ENCODE results near the gene FBXO15. TPM values are rescaled to one million over a fixed set of nuclear protein-coding genes. Genes with fewer than 3 reads are reported as not detected.

Gene FBXO15
- total RNA-seq, 1 donor from 2014 or later, result 0.76 TPM

- Mint-ChIP-seq H3K9me3 (ENCODE audit: unreplicated experiment) (no peaks in the 10 kb centered on the region), H3K4me1 (ENCODE audit: low read depth, unreplicated experiment) (no peaks in the 10 kb centered on the region), H3K4me3 (ENCODE audit: unreplicated experiment) (no peak overlapping the region), H3K36me3 (ENCODE audit: unreplicated experiment) (peaks cover 4% of the 10 kb centered on the region), H3K27me3 (ENCODE audit: unreplicated experiment) (peaks cover 1% of the 10 kb centered on the region), H3K27ac (ENCODE audit: unreplicated experiment) (no peak overlapping the region)
- no peak for TF ChIP-seq CTCF (IDR thresholded peaks at IDR 0.05; ENCODE audit: partially characterized antibody, unreplicated experiment)
- no peak for DNase-seq
Measured at GRCh38 chr18:74137920-74138538, 9.6 kb downstream of the FBXO15 start.

- H3K27ac Mint-ChIP-seq (ENCODE audit: unreplicated experiment), result no peak overlapping the region
- no peak for DNase-seq
- no peaks in the 10 kb centered on the region for H3K4me1 Mint-ChIP-seq (ENCODE audit: low read depth, unreplicated experiment)
- H3K4me3 Mint-ChIP-seq (ENCODE audit: unreplicated experiment), result no peak overlapping the region
- H3K9me3 Mint-ChIP-seq (ENCODE audit: unreplicated experiment), result no peaks in the 10 kb centered on the region
- H3K36me3 Mint-ChIP-seq (ENCODE audit: unreplicated experiment), result no peaks in the 10 kb centered on the region
- TF ChIP-seq CTCF (IDR thresholded peaks at IDR 0.05; ENCODE audit: partially characterized antibody, unreplicated experiment), result no peak
- no peaks in the 10 kb centered on the region for H3K27me3 Mint-ChIP-seq (ENCODE audit: unreplicated experiment)
Measured at GRCh38 chr18:74132201-74132600, 15.4 kb downstream of the FBXO15 start.

- no peaks in the 10 kb centered on the region for H3K36me3 Mint-ChIP-seq (ENCODE audit: unreplicated experiment)
Measured at GRCh38 chr18:74131124-74131523, 16.5 kb downstream of the FBXO15 start.

GRCh38 chr18:74128159-74128558, 19.5 kb downstream of the FBXO15 start:
- Mint-ChIP-seq H3K27me3 (ENCODE audit: unreplicated experiment) (no peaks in the 10 kb centered on the region), H3K4me1 (ENCODE audit: low read depth, unreplicated experiment) (no peaks in the 10 kb centered on the region), H3K4me3 (ENCODE audit: unreplicated experiment) (no peak overlapping the region), H3K36me3 (ENCODE audit: unreplicated experiment) (no peaks in the 10 kb centered on the region), H3K9me3 (ENCODE audit: unreplicated experiment) (no peaks in the 10 kb centered on the region), H3K27ac (ENCODE audit: unreplicated experiment) (no peak overlapping the region)
- no peak for DNase-seq
- no peak for TF ChIP-seq CTCF (IDR thresholded peaks at IDR 0.05; ENCODE audit: partially characterized antibody, unreplicated experiment)

More at GRCh38 chr18:74131124-74131523, 16.5 kb downstream of the FBXO15 start:
- no peak overlapping the region for H3K4me3 Mint-ChIP-seq (ENCODE audit: unreplicated experiment)
- H3K27me3 Mint-ChIP-seq (ENCODE audit: unreplicated experiment), result no peaks in the 10 kb centered on the region
- TF ChIP-seq CTCF (IDR thresholded peaks at IDR 0.05; ENCODE audit: partially characterized antibody, unreplicated experiment), result no peak
- H3K9me3 Mint-ChIP-seq (ENCODE audit: unreplicated experiment), result no peaks in the 10 kb centered on the region
- no peak overlapping the region for H3K27ac Mint-ChIP-seq (ENCODE audit: unreplicated experiment)
- DNase-seq, result no peak
- no peaks in the 10 kb centered on the region for H3K4me1 Mint-ChIP-seq (ENCODE audit: low read depth, unreplicated experiment)

- Mint-ChIP-seq H3K27me3 (ENCODE audit: unreplicated experiment) (no peaks in the 10 kb centered on the region), H3K4me3 (ENCODE audit: unreplicated experiment) (no peak overlapping the region), H3K27ac (ENCODE audit: unreplicated experiment) (no peak overlapping the region)
Measured at GRCh38 chr18:74126684-74127655, 20.7 kb downstream of the FBXO15 start.

More at GRCh38 chr18:74126684-74127655, 20.7 kb downstream of the FBXO15 start:
- no peak for TF ChIP-seq CTCF (IDR thresholded peaks at IDR 0.05; ENCODE audit: partially characterized antibody, unreplicated experiment)
- no peak for DNase-seq
- H3K36me3 Mint-ChIP-seq (ENCODE audit: unreplicated experiment), result no peaks in the 10 kb centered on the region
- H3K4me1 Mint-ChIP-seq (ENCODE audit: low read depth, unreplicated experiment), result no peaks in the 10 kb centered on the region
- no peaks in the 10 kb centered on the region for H3K9me3 Mint-ChIP-seq (ENCODE audit: unreplicated experiment)

Measured in glutamatergic neuron (in vitro differentiated cells).